ENCODE data around the gene ADM2. TPM values are rescaled to one million over a fixed set of nuclear protein-coding genes. Genes with fewer than 3 reads are reported as not detected.

Gene ADM2
- total RNA-seq, 1 donor from 2014 or later: not detected

GRCh38 chr22:50446708-50447575 lies 34.4 kb upstream of the ADM2 start:
- H3K27me3 ChIP-seq: no peaks in the 10 kb centered on the region
- no peak for TF ChIP-seq CTCF (IDR thresholded peaks at IDR 0.05)
- DNase-seq (ENCODE audit: low spot score in 2 of 2): no peak
- peaks cover 43 to 53% of the 10 kb centered on the region in 2 donors for H3K36me3 ChIP-seq
- no peaks in the 10 kb centered on the region for H3K9me3 ChIP-seq
- H3K27ac ChIP-seq: no peak overlapping the region
- H3K4me1 ChIP-seq: no peaks in the 10 kb centered on the region
- intact Hi-C loops (cut with DNase I): no loop called here
- H3K4me3 ChIP-seq: no peak overlapping the region

DNA sequence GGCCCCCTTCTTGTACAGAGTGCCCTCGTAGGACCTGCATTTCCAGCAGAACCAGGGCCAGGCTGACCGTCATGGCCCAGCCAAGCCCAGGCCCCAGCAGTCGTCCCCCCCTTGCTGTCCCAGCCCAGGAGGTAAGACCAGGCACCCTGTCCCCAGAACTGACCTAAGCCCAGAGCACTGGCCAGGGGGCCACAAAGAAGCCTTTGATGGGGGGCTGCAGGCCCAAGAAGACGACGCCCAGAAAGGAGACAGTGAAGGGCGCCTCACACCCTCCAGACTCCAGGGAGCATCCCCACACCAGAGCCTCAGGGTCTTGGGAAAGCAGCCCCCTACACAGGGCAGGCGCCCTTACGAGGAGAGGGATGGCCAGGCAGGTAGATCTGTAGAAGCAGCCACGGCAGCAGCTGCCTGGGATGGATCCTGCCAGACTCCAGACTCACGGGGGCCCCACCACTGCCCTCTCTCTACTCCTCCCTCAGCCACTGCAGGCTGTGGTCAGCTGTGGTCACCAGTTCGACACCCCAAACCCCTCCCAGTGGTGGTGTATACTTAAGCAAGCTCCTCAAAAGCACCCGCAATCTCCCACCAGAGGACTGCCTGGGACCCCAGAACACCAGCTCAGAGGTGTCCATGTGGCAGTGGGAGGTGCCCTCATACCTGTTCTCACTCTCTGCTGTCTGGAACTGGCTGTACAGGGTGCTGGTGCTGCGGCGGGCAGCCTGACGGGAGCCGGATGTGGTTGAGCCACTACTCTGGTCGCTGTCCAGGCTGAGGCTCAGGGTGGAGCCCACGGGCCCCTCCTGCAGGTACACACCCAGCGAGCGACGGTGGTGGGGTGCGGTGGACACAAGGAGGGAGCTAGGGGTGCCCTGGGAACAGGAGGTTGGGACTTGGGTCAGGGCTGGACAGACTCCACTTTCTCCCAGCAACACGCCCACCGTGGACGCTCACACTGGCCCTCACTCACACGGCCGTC lies 33.5 kb upstream of the ADM2 start:
- peaks cover 43 to 52% of the 10 kb centered on the region in 2 donors for H3K36me3 ChIP-seq
- TF ChIP-seq CTCF (IDR thresholded peaks at IDR 0.05): no peak
- H3K9me3 ChIP-seq: no peaks in the 10 kb centered on the region
- no peak for DNase-seq (ENCODE audit: low spot score in 2 of 2)
- intact Hi-C loops (cut with DNase I): no loop called here
- no peak overlapping the region for H3K4me3 ChIP-seq
- no peaks in the 10 kb centered on the region for H3K4me1 ChIP-seq
- no peaks in the 10 kb centered on the region for H3K27me3 ChIP-seq
- H3K27ac ChIP-seq: no peak overlapping the region

DNA sequence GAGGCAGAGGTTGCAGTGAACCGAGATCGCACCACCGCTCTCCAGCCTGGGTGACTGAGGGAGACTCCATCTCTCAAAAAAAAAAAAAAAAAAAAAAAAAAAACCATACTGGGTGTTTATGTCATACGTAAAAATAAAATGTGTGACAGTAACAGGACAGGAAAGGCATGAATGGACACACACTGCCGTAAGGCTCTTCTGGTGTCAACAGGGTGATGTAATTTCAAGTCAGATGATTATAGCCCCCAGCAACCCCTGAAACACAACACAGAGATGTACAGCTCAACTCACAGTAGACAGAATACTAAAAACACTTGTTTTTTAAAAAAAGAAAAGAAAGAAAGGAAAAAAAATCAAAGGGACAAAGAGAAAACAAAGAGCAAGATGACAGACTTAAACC lies 28.7 kb upstream of the ADM2 start:
- Histone ChIP-seq H3K9me3 (no peaks in the 10 kb centered on the region), H3K36me3 (peaks cover 70 to 78% of the 10 kb centered on the region in 2 donors), H3K4me3 (no peak overlapping the region), H3K27ac (no peak overlapping the region), H3K4me1 (no peaks in the 10 kb centered on the region), H3K27me3 (no peaks in the 10 kb centered on the region)
- intact Hi-C loops (cut with DNase I): no loop called here
- DNase-seq (ENCODE audit: low spot score in 2 of 2): no peak
- TF ChIP-seq CTCF (IDR thresholded peaks at IDR 0.05): no peak

DNA sequence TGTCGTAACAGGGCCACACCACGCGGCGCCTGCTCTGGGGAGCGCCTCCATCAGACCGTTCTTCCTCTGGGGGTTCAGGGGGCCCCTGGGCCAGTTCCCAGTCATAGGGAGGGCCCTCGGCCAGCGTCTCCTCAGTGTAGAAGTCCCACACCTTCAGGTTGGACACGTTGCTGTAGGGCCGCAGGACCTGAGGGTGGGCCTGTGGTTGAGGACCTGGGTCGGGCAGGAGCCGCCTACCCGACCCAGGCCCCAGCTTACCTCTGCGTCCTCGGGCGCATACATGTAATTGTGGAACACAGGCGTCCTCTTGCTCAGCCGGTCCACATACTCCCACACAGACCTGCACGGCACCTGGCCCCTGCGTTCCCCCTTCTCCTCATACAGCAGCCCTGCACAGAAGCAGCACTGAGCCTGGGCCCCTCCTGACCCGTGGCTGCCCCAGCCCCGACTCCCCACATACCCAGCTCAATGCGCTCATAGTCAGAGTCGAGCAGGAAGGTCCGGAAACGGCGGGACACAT lies 26.7 kb upstream of the ADM2 start:
- intact Hi-C loops (cut with DNase I): no loop called here
- DNase-seq (ENCODE audit: low spot score in 2 of 2): no peak
- TF ChIP-seq CTCF (IDR thresholded peaks at IDR 0.05): no peak
- Histone ChIP-seq H3K4me1 (no peaks in the 10 kb centered on the region), H3K27me3 (no peaks in the 10 kb centered on the region), H3K36me3 (peaks cover 69 to 86% of the 10 kb centered on the region in 2 donors), H3K9me3 (no peaks in the 10 kb centered on the region), H3K27ac (no peak overlapping the region), H3K4me3 (no peak overlapping the region)

DNA sequence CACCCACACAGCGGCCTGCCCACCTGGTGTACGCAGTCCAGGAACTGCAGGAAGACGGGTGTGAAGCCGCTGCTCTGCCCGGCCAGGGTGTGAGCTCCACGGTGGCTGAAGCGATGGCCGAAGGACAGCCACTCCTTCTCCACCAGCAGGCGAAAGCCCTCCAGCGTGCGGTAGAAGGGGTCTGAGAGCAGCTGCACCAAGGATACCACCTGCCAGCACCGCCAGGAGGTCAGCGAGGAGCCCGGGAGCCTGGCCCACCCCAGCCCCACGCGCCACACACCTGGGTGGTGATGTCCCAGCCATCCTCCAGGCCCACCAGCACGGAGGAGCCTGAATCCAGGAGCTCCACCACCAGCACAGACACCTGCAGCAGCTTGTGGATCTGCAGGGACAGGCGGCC lies 26.1 kb upstream of the ADM2 start:
- Histone ChIP-seq H3K4me1 (no peaks in the 10 kb centered on the region), H3K4me3 (no peak overlapping the region), H3K36me3 (peaks cover 69 to 86% of the 10 kb centered on the region in 2 donors), H3K9me3 (no peaks in the 10 kb centered on the region), H3K27ac (no peak overlapping the region), H3K27me3 (no peaks in the 10 kb centered on the region)
- TF ChIP-seq CTCF (IDR thresholded peaks at IDR 0.05): no peak
- intact Hi-C loops (cut with DNase I): no loop called here
- DNase-seq (ENCODE audit: low spot score in 2 of 2): no peak
